Measurements from ENCODE around the gene TNK1. TPM values are rescaled to one million over a fixed set of nuclear protein-coding genes. Genes with fewer than 3 reads are reported as not detected.

The TNK1 gene
- polyA plus RNA-seq, 1 donor from 2014 or later: 0.83 TPM

GRCh38 chr17:7429722-7430121 lies 48.8 kb downstream of the TNK1 start:
- no peak overlapping the region for H3K27ac ChIP-seq (ENCODE audit: low read length)
- TF ChIP-seq POLR2AphosphoS5 (IDR thresholded peaks at IDR 0.05) (no peak), MXI1 (conservative IDR thresholded peaks at IDR 0.05; ENCODE audit: poor library complexity, severe bottlenecking) (no peak), SMC3 (conservative IDR thresholded peaks at IDR 0.05; ENCODE audit: poor library complexity) (no peak), TAF1 (IDR thresholded peaks at IDR 0.05; ENCODE audit: low read depth) (no peak), RAD21 (conservative IDR thresholded peaks at IDR 0.05) (no peak), CTCF (IDR thresholded peaks at IDR 0.05; ENCODE audit: poor library complexity, severe bottlenecking) (no peak), EP300 (conservative IDR thresholded peaks at IDR 0.05; ENCODE audit: poor library complexity, severe bottlenecking) (no peak), REST (IDR thresholded peaks at IDR 0.05; ENCODE audit: borderline replicate concordance) (no peak), EZH2 (IDR thresholded peaks at IDR 0.05; ENCODE audit: borderline replicate concordance, insufficient read depth, low read length, poor library complexity, severe bottlenecking) (no peak)
- H3K79me2 ChIP-seq (replicated peaks; ENCODE audit: insufficient read depth, low read length): no peaks in the 10 kb centered on the region
- no peaks in the 10 kb centered on the region for H3K36me3 ChIP-seq (ENCODE audit: insufficient read depth, low read length)
- no peak overlapping the region for H3K4me3 ChIP-seq (ENCODE audit: low read length)
- no peaks in the 10 kb centered on the region for H4K20me1 ChIP-seq (ENCODE audit: insufficient read depth)
- no peaks in the 10 kb centered on the region for H3K9me3 ChIP-seq (ENCODE audit: low read length)
- H3F3A ChIP-seq (ENCODE audit: insufficient read depth, low read length, poor library complexity, severe bottlenecking): no peaks in the 10 kb centered on the region
- H3K9ac ChIP-seq (ENCODE audit: low read length): no peak overlapping the region
- H3K27me3 ChIP-seq (ENCODE audit: insufficient read depth, low read depth, low read length): no peaks in the 10 kb centered on the region
- H3K4me2 ChIP-seq (ENCODE audit: low read length): no peak overlapping the region
- H3K9me2 ChIP-seq (ENCODE audit: insufficient read depth, low read length): no peaks in the 10 kb centered on the region
- H2AFZ ChIP-seq (ENCODE audit: low read depth, low read length): no peak overlapping the region

GRCh38 chr17:7431231-7431630 lies 50.3 kb downstream of the TNK1 start:
- Histone ChIP-seq H3F3A (ENCODE audit: insufficient read depth, low read length, poor library complexity, severe bottlenecking) (no peaks in the 10 kb centered on the region), H3K4me3 (ENCODE audit: low read length) (no peak overlapping the region), H3K9me3 (ENCODE audit: low read length) (no peaks in the 10 kb centered on the region), H3K4me2 (ENCODE audit: low read length) (no peak overlapping the region), H3K79me2 (replicated peaks; ENCODE audit: insufficient read depth, low read length) (no peaks in the 10 kb centered on the region), H3K9me2 (ENCODE audit: insufficient read depth, low read length) (no peaks in the 10 kb centered on the region), H4K20me1 (ENCODE audit: insufficient read depth) (no peaks in the 10 kb centered on the region), H3K36me3 (ENCODE audit: insufficient read depth, low read length) (no peaks in the 10 kb centered on the region), H2AFZ (ENCODE audit: low read depth, low read length) (no peak overlapping the region), H3K27ac (ENCODE audit: low read length) (no peak overlapping the region), H3K27me3 (ENCODE audit: insufficient read depth, low read depth, low read length) (peaks cover 14% of the 10 kb centered on the region), H3K9ac (ENCODE audit: low read length) (no peak overlapping the region)
- TF ChIP-seq TAF1 (IDR thresholded peaks at IDR 0.05; ENCODE audit: low read depth) (no peak), EP300 (conservative IDR thresholded peaks at IDR 0.05; ENCODE audit: poor library complexity, severe bottlenecking) (no peak)

- H3K36me3 ChIP-seq (ENCODE audit: insufficient read depth, low read length): no peaks in the 10 kb centered on the region
- no peak for TF ChIP-seq TAF1 (IDR thresholded peaks at IDR 0.05; ENCODE audit: low read depth)
- no peak for TF ChIP-seq CTCF (IDR thresholded peaks at IDR 0.05; ENCODE audit: poor library complexity, severe bottlenecking)
- TF ChIP-seq REST (IDR thresholded peaks at IDR 0.05; ENCODE audit: borderline replicate concordance): no peak
- TF ChIP-seq EP300 (conservative IDR thresholded peaks at IDR 0.05; ENCODE audit: poor library complexity, severe bottlenecking): no peak
- TF ChIP-seq MXI1 (conservative IDR thresholded peaks at IDR 0.05; ENCODE audit: poor library complexity, severe bottlenecking): no peak
- TF ChIP-seq SMC3 (conservative IDR thresholded peaks at IDR 0.05; ENCODE audit: poor library complexity): no peak
- no peak for TF ChIP-seq EZH2 (IDR thresholded peaks at IDR 0.05; ENCODE audit: borderline replicate concordance, insufficient read depth, low read length, poor library complexity, severe bottlenecking)
- no peak overlapping the region for H3K4me3 ChIP-seq (ENCODE audit: low read length)
- no peaks in the 10 kb centered on the region for H3K79me2 ChIP-seq (replicated peaks; ENCODE audit: insufficient read depth, low read length)
- H4K20me1 ChIP-seq (ENCODE audit: insufficient read depth): no peaks in the 10 kb centered on the region
- H3F3A ChIP-seq (ENCODE audit: insufficient read depth, low read length, poor library complexity, severe bottlenecking): no peaks in the 10 kb centered on the region
- no peaks in the 10 kb centered on the region for H3K9me2 ChIP-seq (ENCODE audit: insufficient read depth, low read length)
- H3K4me2 ChIP-seq (ENCODE audit: low read length): no peak overlapping the region
- no peak overlapping the region for H3K9ac ChIP-seq (ENCODE audit: low read length)
- H3K9me3 ChIP-seq (ENCODE audit: low read length): no peaks in the 10 kb centered on the region
- no peak overlapping the region for H2AFZ ChIP-seq (ENCODE audit: low read depth, low read length)
- peaks cover 23% of the 10 kb centered on the region for H3K27me3 ChIP-seq (ENCODE audit: insufficient read depth, low read depth, low read length)
- H3K27ac ChIP-seq (ENCODE audit: low read length): no peak overlapping the region
These were observed 51.4 kb downstream of the TNK1 start for GRCh38 chr17:7432296-7432695.

All from neural cell (in vitro differentiated cells).